Lung (tissue), 12 donors: ENCODE measurements around the gene DDX39A. TPM values are rescaled to one million over a fixed set of nuclear protein-coding genes. Genes with fewer than 3 reads are reported as not detected.
A peak's percentile ranks its signal among the peaks of the same experiment; 100 is the strongest.

Experiments
- ATAC-seq: fragments of 200-7000 bp; cut with Tn5 transposase; one replicate; pipeline ENCODE4 v1.9.1; 2020; ENCODE audit warnings: moderate number of reproducible peaks; ENCODE audit not compliant: insufficient read depth, low FRiP score
- DNase-seq, 3 donors: peaks; one replicate each; pipeline ENCODE4 v3.0.0-alpha.2; 2013 to 2017
- H3K27ac ChIP-seq, 2 donors: one replicate each; pipeline ENCODE4 v1.5.1; 2013; ENCODE audit warnings: mild to moderate bottlenecking in 2 of 2, moderate library complexity in 2 of 2, control low read depth in 1 of 2, inconsistent platforms in 1 of 2, low read depth in 1 of 2, low read length in 1 of 2
- H3K27me3 ChIP-seq, 3 donors: one replicate each; pipeline ENCODE4 v1.5.1; 2013; ENCODE audit warnings: low read length in 2 of 3; ENCODE audit not compliant: control insufficient read depth in 3 of 3, insufficient read depth in 3 of 3
- H3K36me3 ChIP-seq, 4 donors: one replicate each; pipeline ENCODE4 v1.5.1; 2013; ENCODE audit warnings: low read length in 4 of 4, mild to moderate bottlenecking in 1 of 4, moderate library complexity in 1 of 4; ENCODE audit not compliant: control insufficient read depth in 4 of 4, insufficient read depth in 4 of 4
- H3K4me1 ChIP-seq, 5 donors: one replicate each; pipeline ENCODE4 v1.5.1; 2013; ENCODE audit warnings: low read length in 5 of 5, mild to moderate bottlenecking in 2 of 5, moderate library complexity in 1 of 5; ENCODE audit not compliant: control insufficient read depth in 5 of 5, insufficient read depth in 5 of 5
- H3K4me3 ChIP-seq: one replicate; pipeline ENCODE4 v1.5.1; 2013; ENCODE audit warnings: mild to moderate bottlenecking, control low read depth, moderate library complexity
- H3K9ac ChIP-seq, 2 donors: one replicate each; pipeline ENCODE4 v1.5.1; 2013; ENCODE audit warnings: low read length in 2 of 2, control low read depth in 1 of 2; ENCODE audit not compliant: insufficient read depth in 1 of 2
- H3K9me3 ChIP-seq, 4 donors: one replicate each; pipeline ENCODE4 v1.5.1; 2013; ENCODE audit warnings: low read length in 3 of 4, mild to moderate bottlenecking in 1 of 4, moderate library complexity in 1 of 4; ENCODE audit not compliant: control insufficient read depth in 4 of 4, insufficient read depth in 3 of 4
- CTCF ChIP-seq: IDR thresholded peaks from 2 replicates; pipeline ENCODE4 v1.5.1; 2012; ENCODE audit warnings: mild to moderate bottlenecking; ENCODE audit errors: control extremely low read depth, extremely low read depth
- WGBS, 2 donors: extraction: QIAGEN DNeasy Blood & Tissue Kit; methylation state at CpG; one replicate each; pipeline ENCODE4 v1.1.7; 2013; 5-methylcytosine and 5-hydroxymethylcytosine counted together
- polyA plus RNA-seq, 2 donors: library from polyadenylated mRNA; stranded (reverse); fragments of 200-250 nt; gene quantifications; one replicate each; pipeline ENCODE4 v1.2.1, GENCODE V29; 2013
- total RNA-seq, 2 donors: library from RNA; depleted of rRNA in 1 of 2; stranded (reverse); fragments of >200 nt in 1 of 2; gene quantifications; one replicate each; pipeline ENCODE4 v1.2.1, GENCODE V29; 2014 to 2021
- donor health status: control.
- donor health status: control.
- donor health status: Bipolar disorder and iron deficiency.
- donor health status: healthy.
- donor health status: DM: yes; HTN: yes; CAD: no.

Gene DDX39A
- total and polyA plus RNA-seq, 4 donors, result 46.2 to 156 (median 97.7) TPM

- no peak for TF ChIP-seq CTCF
- no peak overlapping the region for H3K9ac ChIP-seq
- H3K9me3 ChIP-seq, result no peaks in the 10 kb centered on the region
- H3K27me3 ChIP-seq, result no peaks in the 10 kb centered on the region
- WGBS, 2 donors, result 90 to 93% methylated on average over 28 to 34 of the region's 34 CpGs
- H3K36me3 ChIP-seq, result peaks cover 21 to 36% (median 29%) of the 10 kb centered on the region in 4 donors
- ATAC-seq (no peak), DNase-seq (no peak)
- peaks cover 0 to 9% (median 7%) of the 10 kb centered on the region in 5 donors for H3K4me1 ChIP-seq
- H3K27ac ChIP-seq, result no peak overlapping the region
- no peak overlapping the region for H3K4me3 ChIP-seq
These were observed 22.1 kb upstream of the DDX39A start for GRCh38 chr19:14441041-14441938.

GRCh38 chr19:14440049-14440448 lies 20.9 kb upstream of the DDX39A start:
- Histone ChIP-seq H3K9me3 (no peaks in the 10 kb centered on the region), H3K27me3 (no peaks in the 10 kb centered on the region), H3K4me3 (peak overlapping the region; percentile 32), H3K27ac (peak overlapping the region; percentile 41 to 43), H3K36me3 (peaks cover 15 to 32% (median 23%) of the 10 kb centered on the region in 4 donors), H3K9ac (no peak overlapping the region), H3K4me1 (peaks cover 0 to 9% (median 8%) of the 10 kb centered on the region in 5 donors)
- no peak for TF ChIP-seq CTCF
- DNase-seq (peak; percentile 44 to 60 (median 55)), ATAC-seq (peak; percentile 48)
- 10 to 29% methylated on average over 9 of the region's 9 CpGs for WGBS, 2 donors

GRCh38 chr19:14439014-14439413 lies 19.9 kb upstream of the DDX39A start:
- H3K4me3 ChIP-seq, result no peak overlapping the region
- peaks cover 0 to 19% (median 8%) of the 10 kb centered on the region in 5 donors for H3K4me1 ChIP-seq
- ATAC-seq, result no peak
- DNase-seq, result no peak
- H3K27ac ChIP-seq, result peak overlapping the region in 1 of 2 donors; percentile 43
- H3K9me3 ChIP-seq, result no peaks in the 10 kb centered on the region
- H3K9ac ChIP-seq, result no peak overlapping the region
- H3K27me3 ChIP-seq, result no peaks in the 10 kb centered on the region
- TF ChIP-seq CTCF, result no peak
- WGBS, 2 donors, result 33 to 44% methylated on average over 9 of the region's 9 CpGs
- H3K36me3 ChIP-seq, result peaks cover 6 to 22% (median 17%) of the 10 kb centered on the region in 4 donors
